Common myeloid progenitor, CD34-positive (primary cell): Measurements from ENCODE around the gene ISG20L2.
A peak's percentile ranks its signal among the peaks of the same experiment; 100 is the strongest.

Source experiments
- CTCF ChIA-PET: fragments of 350-600 bp; sonication (Branson Sonifier 250); formaldehyde crosslinking; loops from one replicate; lab custom pipeline; 2021; ENCODE audit warnings: antibody characterized with exemption; lab: Charles Lee
- POLR2A ChIA-PET: fragments of 350-600 bp; sonication (Branson Sonifier 250); formaldehyde crosslinking; loops from one replicate; lab custom pipeline; 2021; ENCODE audit warnings: antibody characterized with exemption; lab: Charles Lee
- DNase-seq, 3 donors: peaks; one replicate each; pipeline versions ENCODE4 v3.0.0 to v3.0.0-alpha.2; 2013
- H3K27ac ChIP-seq, 2 experiments: 1 replicate in 1 of 2; 2 replicates in 1 of 2; pipeline ENCODE4 v1.7.0; 2013; ENCODE audit warnings: inconsistent platforms in 2 of 2, low read length in 2 of 2, mild to moderate bottlenecking in 2 of 2, low read depth in 1 of 2, moderate library complexity in 1 of 2; ENCODE audit not compliant: severe bottlenecking in 2 of 2, insufficient read depth in 1 of 2, poor library complexity in 1 of 2
- H3K27me3 ChIP-seq, 5 experiments: replicated peaks in 2 of 5; 1 replicate in 3 of 5; 2 replicates in 2 of 5; pipeline versions ENCODE4 v1.6.1 to v1.7.0; 2013; ENCODE audit warnings: low read length in 4 of 5, mild to moderate bottlenecking in 2 of 5, moderate library complexity in 2 of 5, inconsistent platforms in 1 of 5; ENCODE audit not compliant: insufficient read depth in 5 of 5, control insufficient read depth in 4 of 5
- H3K36me3 ChIP-seq, 4 experiments: 1 replicate in 2 of 4; 2 replicates in 2 of 4; pipeline versions ENCODE4 v1.6.1 to v1.7.0; 2013; ENCODE audit warnings: low read length in 3 of 4, control low read depth in 1 of 4, mild to moderate bottlenecking in 1 of 4; ENCODE audit not compliant: control insufficient read depth in 4 of 4, insufficient read depth in 4 of 4
- H3K4me1 ChIP-seq, 4 experiments: 1 replicate in 3 of 4; 2 replicates in 1 of 4; pipeline versions ENCODE4 v1.6.1 to v1.7.1; 2013; ENCODE audit warnings: low read length in 3 of 4, mild to moderate bottlenecking in 3 of 4, control low read depth in 1 of 4, inconsistent platforms in 1 of 4, moderate library complexity in 1 of 4; ENCODE audit not compliant: control insufficient read depth in 4 of 4, insufficient read depth in 4 of 4; ENCODE audit errors: control extremely low read depth in 1 of 4
- H3K4me3 ChIP-seq, 7 experiments: 1 replicate in 4 of 7; 2 replicates in 3 of 7; pipeline versions ENCODE4 v1.5.1 to v1.7.0; 2013; ENCODE audit warnings: mild to moderate bottlenecking in 7 of 7, low read length in 6 of 7, moderate library complexity in 6 of 7, inconsistent platforms in 2 of 7, low read depth in 2 of 7, control low read depth in 1 of 7; ENCODE audit not compliant: insufficient read depth in 4 of 7, control insufficient read depth in 1 of 7; ENCODE audit errors: extremely low read depth in 1 of 7
- H3K9me3 ChIP-seq, 5 experiments: 1 replicate in 4 of 5; 2 replicates in 1 of 5; pipeline versions ENCODE4 v1.6.1 to v1.7.1; 2013; ENCODE audit warnings: low read length in 4 of 5, mild to moderate bottlenecking in 2 of 5, inconsistent platforms in 1 of 5, low read depth in 1 of 5, moderate library complexity in 1 of 5; ENCODE audit not compliant: control insufficient read depth in 4 of 5, insufficient read depth in 2 of 5; ENCODE audit errors: control extremely low read depth in 1 of 5
- WGBS: methylation state at CpG from one replicate; pipeline ENCODE4 v1.1.5; 2013; ENCODE audit not compliant: insufficient coverage; 5-methylcytosine and 5-hydroxymethylcytosine counted together

ISG20L2 gene

DNA sequence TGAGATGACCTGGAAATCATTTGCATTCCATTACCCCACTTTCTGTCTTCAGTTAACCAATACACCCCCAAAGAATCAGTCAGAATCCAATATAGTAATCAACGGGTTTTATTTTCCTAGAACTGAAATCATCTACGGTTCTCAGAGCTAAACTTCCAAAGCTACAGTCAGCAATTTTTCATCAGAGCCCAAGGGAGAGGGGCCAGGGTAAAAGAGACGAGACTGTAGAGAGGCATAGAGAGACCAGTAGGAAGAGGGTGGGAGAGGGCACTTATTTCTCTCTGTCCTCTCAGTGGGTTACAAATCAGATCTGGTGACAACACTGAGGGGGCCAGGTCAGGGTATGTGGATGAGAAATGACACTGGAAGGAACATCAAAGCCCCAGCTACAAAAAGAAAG, 13.5 kb upstream of the ISG20L2 start:
- H3K36me3 ChIP-seq = peaks cover 6 to 66% (median 25%) of the 10 kb centered on the region in 4 experiments
- peak overlapping the region in 1 of 2 experiments; percentile 78 for H3K27ac ChIP-seq
- no peak for DNase-seq
- peaks cover 20 to 60% (median 52%) of the 10 kb centered on the region in 4 experiments for H3K4me1 ChIP-seq
- POLR2A ChIA-PET = interaction anchor here (1.4 kb wide), 1 partner anchor 9 kb away, joined by 5 read pairs; the partner anchor contains the start of gene HDGF
- CTCF ChIA-PET = interaction anchor here (1.1 to 3.5 kb wide), 6 partner anchors 11 to 118 kb away, joined by 3 to 25 read pairs (median 6); partner anchors contain the start of genes ISG20L2, METTL25B and PRCC
- H3K9me3 ChIP-seq = no peaks in the 10 kb centered on the region
- H3K27me3 ChIP-seq = no peaks in the 10 kb centered on the region
- 100% methylated on average over 2 of the region's 3 CpGs for WGBS
- H3K4me3 ChIP-seq = peak overlapping the region in 1 of 7 experiments; percentile 61

DNA sequence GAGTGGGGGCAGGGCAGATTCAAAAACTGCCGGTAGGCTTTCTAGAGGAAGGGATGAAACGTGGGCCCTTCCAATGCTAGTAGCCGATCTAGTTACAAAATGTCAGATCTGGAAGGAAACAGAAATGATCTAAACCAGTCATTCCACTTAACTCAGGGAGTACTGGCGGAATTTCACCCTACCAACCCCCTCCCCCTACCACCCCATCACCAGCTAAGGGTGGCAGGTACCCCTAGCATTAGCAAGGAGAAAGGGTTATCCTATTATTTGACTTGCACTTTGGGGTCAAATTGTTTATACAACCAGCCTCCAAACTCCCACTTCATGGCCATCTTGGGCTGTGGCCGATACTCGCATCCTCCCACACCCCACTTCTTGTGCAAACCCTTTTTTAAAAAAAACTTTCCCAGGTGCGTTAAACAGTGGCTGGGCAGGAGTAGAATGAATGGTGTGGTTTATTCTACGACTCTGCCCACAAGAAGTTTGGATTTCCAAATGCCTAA, 13.0 kb upstream of the ISG20L2 start:
- ChIA-PET POLR2A (interaction anchor here (0.7 to 1.4 kb wide), 6 partner anchors 10 to 158 kb away, joined by 3 to 5 read pairs (median 4); partner anchors contain the start of genes HDGF, ISG20L2, METTL25B and PRCC), CTCF (interaction anchor here (1.1 to 3.5 kb wide), 6 partner anchors 11 to 118 kb away, joined by 3 to 25 read pairs (median 6); partner anchors contain the start of genes ISG20L2, METTL25B and PRCC)
- H3K27me3 ChIP-seq = no peaks in the 10 kb centered on the region
- peak overlapping the region in 6 of 7 experiments; percentile 30 to 91 (median 61) for H3K4me3 ChIP-seq
- H3K36me3 ChIP-seq = peaks cover 11 to 71% (median 28%) of the 10 kb centered on the region in 4 experiments
- H3K4me1 ChIP-seq = peaks cover 20 to 55% (median 47%) of the 10 kb centered on the region in 4 experiments
- H3K27ac ChIP-seq = peak overlapping the region; percentile 40 to 78
- no peak for DNase-seq
- WGBS = 26% methylated on average over 3 of the region's 8 CpGs
- no peaks in the 10 kb centered on the region for H3K9me3 ChIP-seq

DNA sequence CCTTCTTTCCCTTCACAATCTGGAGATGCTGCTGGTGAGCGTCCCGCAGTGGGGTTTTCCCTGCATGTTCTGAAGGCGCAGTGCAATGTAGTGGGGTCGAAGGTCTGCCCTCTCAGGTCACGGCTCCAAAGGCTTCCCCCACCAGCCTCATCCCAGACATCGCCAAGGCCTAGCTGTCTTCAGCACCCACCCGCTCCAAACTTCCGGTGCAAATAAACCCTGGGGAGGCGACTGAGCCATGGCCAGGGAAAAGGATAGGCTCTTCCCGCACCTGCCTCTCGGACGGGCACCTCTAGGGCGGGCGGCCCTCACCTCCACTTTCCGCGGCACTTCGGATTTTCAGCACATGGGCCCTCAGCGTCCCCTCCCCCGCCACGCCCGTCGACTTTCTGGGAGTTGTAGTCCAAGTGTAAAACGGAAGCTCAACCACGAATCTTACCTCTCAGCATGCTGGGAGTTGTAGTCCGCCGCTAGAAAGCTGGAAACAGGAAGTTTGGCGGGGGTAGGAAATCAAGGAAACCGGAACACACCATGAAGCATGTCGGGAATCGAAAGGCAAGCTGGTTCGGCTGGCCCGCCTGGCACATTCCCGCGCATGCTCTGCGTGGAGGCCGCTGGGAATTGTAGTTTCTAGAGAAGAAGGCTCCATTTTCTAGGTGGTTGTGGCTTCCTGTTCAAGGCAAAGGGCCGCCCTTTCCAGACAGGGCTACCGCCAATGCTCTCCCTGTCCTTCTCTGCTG, 12.3 kb upstream of the ISG20L2 start, which contains the start of gene MRPL24:
Gene MRPL24, minus strand, starts transcription at position 348 of the 740 bp plus-strand sequence. CDS start 2,384 bp downstream, outside the sequence.
- DNase-seq = peak; percentile 99 to 100 (median 100)

DNA sequence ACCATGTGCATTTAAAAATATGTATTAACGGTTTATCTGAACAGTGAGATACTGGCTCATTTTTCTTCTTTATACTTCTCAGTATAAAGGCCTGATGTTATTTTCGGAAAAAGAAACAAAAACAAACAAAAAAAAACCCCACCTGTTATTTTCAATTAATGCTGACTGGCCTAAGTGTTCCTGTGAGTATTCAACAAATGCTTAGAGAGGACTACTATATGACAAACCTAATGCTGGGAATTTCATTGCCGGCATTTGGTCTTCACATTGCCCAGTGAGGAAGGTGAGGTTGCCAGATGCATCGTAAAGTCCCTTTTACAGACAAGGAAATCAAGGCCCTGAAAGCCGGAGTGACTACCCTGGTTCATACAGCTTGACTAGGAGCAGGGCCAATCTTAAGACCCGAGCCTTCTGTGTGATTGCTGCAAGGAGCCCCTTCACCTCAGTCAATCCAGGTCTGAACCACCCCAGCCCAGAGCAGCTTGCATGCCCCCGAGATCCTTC, 11.7 kb upstream of the ISG20L2 start:
- peak overlapping the region; percentile 52 to 83 for H3K27ac ChIP-seq
- POLR2A ChIA-PET = interaction anchor here (1.1 kb wide), 2 partner anchors 11 to 28 kb away, joined by 3 to 4 read pairs; no protein-coding TSS in a partner anchor
- H3K4me1 ChIP-seq = peaks cover 11 to 43% (median 35%) of the 10 kb centered on the region in 4 experiments
- no peaks in the 10 kb centered on the region for H3K9me3 ChIP-seq
- CTCF ChIA-PET = interaction anchor here (1.3 to 3.5 kb wide), 5 partner anchors 10 to 117 kb away, joined by 3 to 25 read pairs (median 6); partner anchors contain the start of genes HDGF, ISG20L2, METTL25B and PRCC
- WGBS = 14% methylated on average over 5 of the region's 7 CpGs
- DNase-seq = no peak
- peaks cover 12 to 71% (median 32%) of the 10 kb centered on the region in 4 experiments for H3K36me3 ChIP-seq
- peak overlapping the region; percentile 63 to 91 (median 83) for H3K4me3 ChIP-seq
- H3K27me3 ChIP-seq = no peaks in the 10 kb centered on the region

More for the DNA sequence above, 12.3 kb upstream of the ISG20L2 start, which contains the start of gene MRPL24:
- Histone ChIP-seq H3K27ac (peak within 1 kb of the TSS; percentile 52 to 83), H3K36me3 (peaks cover 11 to 73% (median 30%) of the 10 kb centered on the region in 4 experiments), H3K4me1 (peaks cover 16 to 49% (median 41%) of the 10 kb centered on the region in 4 experiments), H3K4me3 (peak within 1 kb of the TSS; percentile 63 to 91 (median 83)), H3K9me3 (no peaks in the 10 kb centered on the region), H3K27me3 (no peaks in the 10 kb centered on the region)
- 0% methylated on average over 32 of the region's 38 CpGs for whole genome bisulfite sequencing
- CTCF ChIA-PET = interaction anchor here (1.1 to 3.5 kb wide), 7 partner anchors 10 to 119 kb away, joined by 3 to 25 read pairs (median 5); partner anchors contain the start of genes HDGF, ISG20L2, METTL25B and PRCC
- POLR2A ChIA-PET = interaction anchor here (0.7 to 1.4 kb wide), 7 partner anchors 9 to 159 kb away, joined by 3 to 5 read pairs (median 4); partner anchors contain the start of genes HDGF, ISG20L2, METTL25B and PRCC

DNA sequence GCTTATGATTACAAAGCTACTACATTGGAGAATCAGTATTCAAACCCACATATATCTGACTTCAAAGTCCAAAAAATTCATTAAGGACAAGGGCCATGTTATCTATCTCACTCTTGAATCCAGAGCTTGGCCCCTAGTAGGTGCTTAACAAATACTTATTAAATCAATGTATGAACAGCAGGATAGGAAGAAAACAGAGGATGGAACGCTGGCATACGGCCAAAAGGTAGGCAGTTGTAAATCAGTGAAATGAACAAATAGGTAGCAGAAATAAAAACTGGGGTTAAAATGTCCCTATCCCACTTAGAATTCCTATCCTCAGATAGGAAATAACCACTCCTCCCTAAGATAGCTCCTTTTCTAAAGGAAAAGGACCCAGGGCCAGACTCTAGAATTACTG, 10.3 kb upstream of the ISG20L2 start:
- Histone ChIP-seq H3K27ac (no peak overlapping the region), H3K4me3 (no peak overlapping the region), H3K9me3 (no peaks in the 10 kb centered on the region), H3K36me3 (peaks cover 14 to 62% (median 33%) of the 10 kb centered on the region in 4 experiments), H3K4me1 (peaks cover 11 to 32% (median 21%) of the 10 kb centered on the region in 4 experiments), H3K27me3 (no peaks in the 10 kb centered on the region)
- WGBS = no CpG with 5 or more reads among the region's 2 CpGs
- no peak for DNase-seq
- CTCF ChIA-PET = interaction anchor here (1.4 kb wide), 1 partner anchor 12 kb away, joined by 4 read pairs; the partner anchor contains the start of gene METTL25B
- POLR2A ChIA-PET = interaction anchor here (0.8 kb wide), 1 partner anchor 11 kb away, joined by 3 read pairs; the partner anchor contains the start of genes ISG20L2 and METTL25B

DNA sequence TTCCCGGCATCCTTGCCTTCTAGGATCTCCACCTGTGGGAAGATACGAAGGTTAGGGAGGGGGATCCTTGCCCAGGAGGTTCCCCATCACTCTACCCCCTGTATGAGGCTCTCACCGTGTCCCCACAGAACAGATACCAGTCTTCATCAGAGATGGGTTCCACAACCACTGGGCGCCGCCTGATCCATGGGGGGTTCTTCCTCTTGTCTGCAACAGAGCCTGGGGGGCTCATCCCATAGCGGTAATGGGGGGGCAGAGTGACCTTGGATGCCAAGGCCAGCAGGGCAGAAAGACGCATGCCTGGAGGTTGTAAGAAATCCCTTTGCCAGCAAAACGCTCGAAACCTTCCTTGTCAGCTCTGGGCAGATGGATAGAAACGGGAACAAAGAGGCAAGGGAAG, 9.8 kb upstream of the ISG20L2 start:
- 95% methylated on average over 7 of the region's 10 CpGs for WGBS
- POLR2A ChIA-PET = interaction anchor here (0.8 kb wide), 1 partner anchor 10 kb away, joined by 3 read pairs; the partner anchor contains the start of genes ISG20L2 and METTL25B
- Histone ChIP-seq H3K4me3 (no peak overlapping the region), H3K4me1 (peaks cover 11 to 29% (median 18%) of the 10 kb centered on the region in 4 experiments), H3K9me3 (no peaks in the 10 kb centered on the region), H3K36me3 (peaks cover 18 to 62% (median 34%) of the 10 kb centered on the region in 4 experiments), H3K27ac (no peak overlapping the region), H3K27me3 (no peaks in the 10 kb centered on the region)
- DNase-seq = no peak
- CTCF ChIA-PET = interaction anchor here (1.4 kb wide), 1 partner anchor 11 kb away, joined by 4 read pairs; the partner anchor contains the start of gene METTL25B
